Prostate gland (tissue), 2 donors: ENCODE data around the gene FRK.

Experiments
- CTCF ChIP-seq, 4 experiments: fragments of 200-600 bp in 2 of 4; fragments of 450-650 bp in 2 of 4; sonication (generic) in 2 of 4; IDR thresholded peaks; 1 replicate in 3 of 4; 2 replicates in 1 of 4; pipeline ENCODE4 v1.5.1; 2016 to 2019; ENCODE audit warnings: antibody characterized with exemption in 4 of 4, mild to moderate bottlenecking in 2 of 4, moderate library complexity in 2 of 4
- POLR2A ChIP-seq: fragments of 450-650 bp; IDR thresholded peaks from one replicate; pipeline ENCODE4 v1.6.1; 2016; ENCODE audit warnings: antibody characterized with exemption, mild to moderate bottlenecking

GRCh38 chr6:115934145-115934544 lies 126.5 kb downstream of the FRK start:
- TF ChIP-seq CTCF (IDR thresholded peaks at IDR 0.05) (no peak), POLR2A (no peak)
